Naive B cell (primary cell): ENCODE measurements around the gene LMX1B. TPM values are rescaled to one million over a fixed set of nuclear protein-coding genes. Genes with fewer than 3 reads are reported as not detected.

Experiments used
- ATAC-seq, 2 donors: fragments of 150-1000 bp; cut with Tn5 transposase; 2 replicates each; pipeline ENCODE4 v1.10.0; 2021; ENCODE audit warnings: low read depth in 2 of 2, mild to moderate bottlenecking in 2 of 2, moderate library complexity in 2 of 2
- DNase-seq: peaks from one replicate; pipeline ENCODE4 v3.0.0; 2022
- H3K27ac Mint-ChIP-seq, 6 donors: one replicate each; pipeline ENCODE4 v1.8.0; 2020 to 2022; ENCODE audit warnings: mild to moderate bottlenecking in 6 of 6, mixed read lengths in 6 of 6, moderate library complexity in 5 of 6, inconsistent platforms in 2 of 6
- H3K27me3 Mint-ChIP-seq, 3 donors: one replicate each; pipeline ENCODE4 v1.8.0; 2021 to 2022; ENCODE audit warnings: mixed read lengths in 3 of 3, mild to moderate bottlenecking in 1 of 3
- H3K36me3 Mint-ChIP-seq, 2 donors: one replicate each; pipeline ENCODE4 v1.8.0; 2020 to 2022; ENCODE audit warnings: mixed read lengths in 2 of 2, inconsistent platforms in 1 of 2, mild to moderate bottlenecking in 1 of 2
- H3K4me1 Mint-ChIP-seq, 3 donors: one replicate each; pipeline ENCODE4 v1.8.0; 2020 to 2022; ENCODE audit warnings: mixed read lengths in 3 of 3, inconsistent platforms in 1 of 3, mild to moderate bottlenecking in 1 of 3, moderate library complexity in 1 of 3
- H3K4me3 Mint-ChIP-seq, 8 donors: one replicate each; pipeline ENCODE4 v1.8.0; 2020 to 2022; ENCODE audit warnings: mild to moderate bottlenecking in 8 of 8, mixed read lengths in 8 of 8, moderate library complexity in 8 of 8, inconsistent platforms in 2 of 8
- H3K9me3 Mint-ChIP-seq, 7 donors: one replicate each; pipeline ENCODE4 v1.8.0; 2020 to 2022; ENCODE audit warnings: mixed read lengths in 7 of 7, mild to moderate bottlenecking in 5 of 7, inconsistent platforms in 2 of 7, moderate library complexity in 1 of 7
- polyA plus RNA-seq, 6 donors: library from polyadenylated mRNA; unstranded; fragments of 300-500 nt; fragmentation: Illumina TruSeq; gene quantifications; one replicate each; pipeline ENCODE4 v1.2.3, GENCODE V29; 2021; ENCODE audit warnings: low read depth in 6 of 6

Gene LMX1B
- polyA plus RNA-seq, 6 donors from 2014 or later: not detected

- Mint-ChIP-seq H3K4me1 (peaks cover 8 to 35% (median 26%) of the 10 kb centered on the region in 3 donors), H3K27me3 (peaks cover 68 to 98% (median 82%) of the 10 kb centered on the region in 3 donors), H3K9me3 (no peaks in the 10 kb centered on the region), H3K27ac (no peak overlapping the region), H3K4me3 (peak overlapping the region in 2 of 8 donors; percentile 81 to 89), H3K36me3 (no peaks in the 10 kb centered on the region)
- no peak for DNase-seq
- no peak for ATAC-seq
Observed at GRCh38 chr9:126624479-126624826, 10.7 kb downstream of the LMX1B start.

GRCh38 chr9:126624912-126625311 lies 11.2 kb downstream of the LMX1B start:
- Mint-ChIP-seq H3K4me1 (peaks cover 8 to 35% (median 25%) of the 10 kb centered on the region in 3 donors), H3K4me3 (peak overlapping the region; percentile 48 to 92 (median 82)), H3K36me3 (no peaks in the 10 kb centered on the region), H3K27ac (peak overlapping the region in 2 of 6 donors; percentile 24 to 68), H3K27me3 (peaks cover 67 to 98% (median 81%) of the 10 kb centered on the region in 3 donors), H3K9me3 (no peaks in the 10 kb centered on the region)
- ATAC-seq: no peak
- DNase-seq: no peak

- Mint-ChIP-seq H3K9me3 (no peaks in the 10 kb centered on the region), H3K27ac (peak overlapping the region in 2 of 6 donors; percentile 24 to 68), H3K4me3 (peak overlapping the region; percentile 73 to 92 (median 88)), H3K4me1 (peaks cover 8 to 34% (median 29%) of the 10 kb centered on the region in 3 donors), H3K27me3 (peaks cover 64 to 98% (median 81%) of the 10 kb centered on the region in 3 donors), H3K36me3 (no peaks in the 10 kb centered on the region)
- no peak for DNase-seq
- peak; percentile 12 to 22 for ATAC-seq
Observed at GRCh38 chr9:126625329-126626126, 11.8 kb downstream of the LMX1B start.

GRCh38 chr9:126626127-126626925 lies 12.6 kb downstream of the LMX1B start:
- Mint-ChIP-seq H3K36me3 (no peaks in the 10 kb centered on the region), H3K9me3 (no peaks in the 10 kb centered on the region), H3K4me1 (peaks cover 8 to 30% (median 29%) of the 10 kb centered on the region in 3 donors), H3K27me3 (peaks cover 58 to 96% (median 79%) of the 10 kb centered on the region in 3 donors), H3K4me3 (peak overlapping the region; percentile 73 to 92 (median 88)), H3K27ac (peak overlapping the region in 2 of 6 donors; percentile 22 to 68)
- ATAC-seq (peak in 1 of 2 donors; percentile 27), DNase-seq (no peak)

- Mint-ChIP-seq H3K9me3 (no peaks in the 10 kb centered on the region), H3K27me3 (peaks cover 56 to 95% (median 79%) of the 10 kb centered on the region in 3 donors), H3K27ac (no peak overlapping the region), H3K36me3 (no peaks in the 10 kb centered on the region), H3K4me1 (peaks cover 8 to 30% (median 29%) of the 10 kb centered on the region in 3 donors), H3K4me3 (peak overlapping the region in 6 of 8 donors; percentile 66 to 91 (median 88))
- DNase-seq (no peak), ATAC-seq (no peak)
Observed at GRCh38 chr9:126626926-126627233, 13.2 kb downstream of the LMX1B start.

- Mint-ChIP-seq H3K9me3 (no peaks in the 10 kb centered on the region), H3K27me3 (peaks cover 57 to 95% (median 79%) of the 10 kb centered on the region in 3 donors), H3K4me3 (peak overlapping the region in 3 of 8 donors; percentile 29 to 51 (median 33)), H3K36me3 (no peaks in the 10 kb centered on the region), H3K27ac (no peak overlapping the region), H3K4me1 (peaks cover 8 to 30% (median 29%) of the 10 kb centered on the region in 3 donors)
- ATAC-seq (no peak), DNase-seq (no peak)
Observed at GRCh38 chr9:126628146-126628545, 14.4 kb downstream of the LMX1B start.

DNA sequence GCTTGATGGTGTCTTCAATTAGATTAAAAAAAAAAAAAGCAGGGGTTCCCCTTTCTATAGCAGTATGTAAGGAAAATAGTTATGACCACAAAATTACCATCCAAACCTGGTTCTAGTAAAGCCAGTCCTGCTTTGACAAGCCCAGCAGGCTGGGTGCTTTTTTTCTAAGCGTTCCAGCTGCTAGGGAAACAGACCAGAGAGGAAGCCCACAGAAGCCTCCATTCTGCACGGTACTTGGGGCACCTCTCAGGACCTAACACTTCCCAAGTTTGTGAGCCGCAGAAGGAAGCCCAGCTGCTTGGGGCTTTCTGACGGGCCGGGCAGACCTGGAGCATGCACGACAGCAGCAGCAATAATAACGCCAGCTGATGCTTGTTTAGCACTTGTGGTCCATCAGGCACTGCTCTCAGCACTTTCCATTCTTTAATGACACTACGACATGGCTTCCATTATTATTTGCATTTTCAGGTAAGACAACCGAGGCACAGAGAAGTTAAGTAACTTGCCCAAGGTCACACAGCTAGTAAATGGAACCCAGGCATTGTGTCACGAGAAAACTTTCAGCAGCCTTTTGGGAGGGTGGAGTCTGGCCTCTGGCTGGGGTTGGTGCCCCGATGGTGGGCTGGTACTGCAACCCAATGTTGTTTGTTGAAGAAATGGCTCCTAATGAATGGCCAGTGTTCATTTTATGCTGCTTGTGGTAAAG lies 15.4 kb downstream of the LMX1B start:
- Mint-ChIP-seq H3K36me3 (no peaks in the 10 kb centered on the region), H3K4me3 (peak overlapping the region in 3 of 8 donors; percentile 10 to 37 (median 33)), H3K27ac (no peak overlapping the region), H3K27me3 (peaks cover 63 to 95% (median 89%) of the 10 kb centered on the region in 3 donors), H3K4me1 (peaks cover 8 to 29% (median 25%) of the 10 kb centered on the region in 3 donors), H3K9me3 (no peaks in the 10 kb centered on the region)
- no peak for ATAC-seq
- no peak for DNase-seq

DNA sequence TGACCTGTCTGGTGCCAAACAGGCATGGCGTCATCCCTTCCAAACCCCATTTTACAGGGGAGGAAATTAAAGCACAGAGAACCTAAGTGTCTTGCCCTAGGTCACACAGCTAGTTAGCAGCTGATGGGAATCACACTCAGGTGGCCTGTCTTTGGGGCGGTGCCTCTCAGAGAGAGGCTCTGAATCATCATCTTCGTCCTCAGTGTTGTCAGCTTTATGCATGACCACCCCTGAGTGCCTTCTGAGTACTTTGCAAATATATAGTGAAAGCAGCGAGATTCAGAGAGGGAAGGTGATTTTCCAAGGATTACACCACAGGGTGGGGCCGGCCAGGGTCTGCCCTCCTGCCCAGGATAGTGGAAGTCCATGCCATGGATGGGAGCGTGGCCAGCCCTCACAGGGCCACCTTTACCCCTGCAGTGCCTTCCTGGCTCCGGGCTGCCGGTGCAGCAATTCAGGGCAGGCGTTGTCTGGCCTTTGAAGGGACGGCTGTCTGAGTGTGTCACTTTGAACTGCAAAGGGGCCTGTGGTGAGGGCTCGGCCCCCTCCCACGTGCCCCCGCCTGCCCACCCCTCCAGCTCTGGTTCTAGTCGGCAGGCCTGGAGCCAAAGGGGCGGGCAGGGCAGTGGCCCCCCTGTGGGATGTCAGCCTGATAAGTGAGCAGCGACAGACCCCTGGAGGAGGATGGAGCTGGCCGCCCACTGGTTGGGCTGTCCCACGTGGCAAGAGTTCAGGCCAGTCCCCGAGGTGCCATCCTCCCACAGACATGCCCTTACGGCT lies 16.9 kb downstream of the LMX1B start:
- Mint-ChIP-seq H3K4me3 (peak overlapping the region in 1 of 8 donors; percentile 61), H3K4me1 (peaks cover 8 to 20% (median 16%) of the 10 kb centered on the region in 3 donors), H3K9me3 (no peaks in the 10 kb centered on the region), H3K27ac (no peak overlapping the region), H3K36me3 (no peaks in the 10 kb centered on the region), H3K27me3 (peaks cover 65 to 97% (median 97%) of the 10 kb centered on the region in 3 donors)
- DNase-seq: no peak
- ATAC-seq: peak; percentile 36 to 72

DNA sequence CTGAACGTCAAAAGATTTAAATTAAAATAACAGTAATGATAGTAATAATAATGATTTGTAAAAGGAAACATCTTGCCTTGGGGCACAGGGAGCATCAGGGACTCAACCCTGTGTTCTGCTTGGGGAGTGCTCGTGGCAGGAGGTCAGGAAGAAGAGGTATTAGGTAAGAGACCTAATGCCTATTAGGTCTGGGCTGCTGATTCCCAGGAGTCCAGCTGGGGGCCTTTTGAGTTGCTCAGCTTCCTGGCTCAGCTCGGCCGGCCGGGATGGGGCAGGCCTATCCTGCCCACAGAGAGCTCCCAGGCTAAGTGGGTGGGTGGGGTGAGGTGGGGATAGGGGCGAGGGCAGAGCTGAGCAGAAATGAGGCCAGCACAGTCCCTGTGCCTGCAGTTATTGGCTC lies 17.5 kb downstream of the LMX1B start:
- DNase-seq (no peak), ATAC-seq (no peak)
- H3K9me3 Mint-ChIP-seq: no peaks in the 10 kb centered on the region
- no peaks in the 10 kb centered on the region for H3K36me3 Mint-ChIP-seq
- H3K27ac Mint-ChIP-seq: no peak overlapping the region
- peaks cover 4 to 16% (median 10%) of the 10 kb centered on the region in 3 donors for H3K4me1 Mint-ChIP-seq
- peaks cover 65 to 97% (median 95%) of the 10 kb centered on the region in 3 donors for H3K27me3 Mint-ChIP-seq
- no peak overlapping the region for H3K4me3 Mint-ChIP-seq

DNA sequence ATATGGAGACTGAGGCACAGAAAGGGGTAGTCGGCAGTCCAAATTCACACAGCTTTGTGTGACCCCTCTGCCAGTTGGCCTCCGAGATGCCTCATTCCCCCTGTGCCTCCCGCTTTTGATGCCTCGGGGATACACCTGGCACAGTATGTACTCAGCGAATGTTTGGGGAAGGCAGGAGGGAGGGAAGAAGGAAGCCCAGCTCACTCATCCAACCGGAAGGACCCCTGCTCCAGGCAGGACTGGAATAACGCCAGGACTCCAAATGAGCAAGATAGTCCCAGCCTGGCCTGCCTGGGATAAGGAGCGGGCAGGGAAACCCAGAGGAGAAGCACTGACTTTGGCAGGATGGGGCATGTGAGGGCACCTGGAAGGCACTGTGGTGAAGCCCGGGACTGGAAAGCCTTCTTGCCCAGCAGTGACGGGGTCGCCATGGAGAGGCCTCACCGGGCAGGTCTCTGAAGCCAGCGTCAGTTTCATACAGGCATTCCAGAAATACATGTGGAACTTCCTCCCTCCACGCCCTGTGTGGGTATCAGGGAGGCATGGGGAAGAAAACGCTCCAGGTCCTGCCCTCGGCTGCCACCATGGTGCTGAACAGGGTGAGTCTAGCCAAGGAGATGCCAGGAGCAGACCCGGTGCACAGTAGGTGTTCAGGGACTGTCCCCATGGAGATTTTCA lies 20.3 kb downstream of the LMX1B start:
- H3K36me3 Mint-ChIP-seq: no peaks in the 10 kb centered on the region
- H3K4me1 Mint-ChIP-seq: peaks cover 6 to 18% (median 8%) of the 10 kb centered on the region in 3 donors
- DNase-seq (no peak), ATAC-seq (no peak)
- no peak overlapping the region for H3K4me3 Mint-ChIP-seq
- H3K9me3 Mint-ChIP-seq: no peaks in the 10 kb centered on the region
- no peak overlapping the region for H3K27ac Mint-ChIP-seq
- peaks cover 59 to 93% (median 89%) of the 10 kb centered on the region in 3 donors for H3K27me3 Mint-ChIP-seq

DNA sequence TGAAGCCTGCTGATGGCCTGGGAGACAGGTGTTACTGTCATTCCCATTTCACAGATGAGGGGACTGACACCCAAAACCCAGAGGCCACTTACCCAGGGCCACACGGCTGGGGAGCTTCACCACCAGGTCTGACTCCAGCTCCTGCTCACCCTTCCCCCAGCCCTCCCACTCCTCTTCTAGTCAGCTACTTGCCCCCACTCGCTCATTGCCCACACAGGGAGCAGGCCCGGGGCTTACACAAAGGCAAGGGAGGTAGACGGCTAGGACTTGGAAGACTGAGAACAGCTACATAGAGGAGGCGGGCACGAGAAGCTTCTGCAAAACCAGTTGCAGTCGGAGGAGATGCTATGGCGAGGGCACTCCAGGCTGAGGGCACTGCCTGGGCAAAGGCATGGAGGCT lies 21.3 kb downstream of the LMX1B start:
- H3K36me3 Mint-ChIP-seq: no peaks in the 10 kb centered on the region
- DNase-seq (no peak), ATAC-seq (no peak)
- peak overlapping the region in 1 of 6 donors; percentile 28 for H3K27ac Mint-ChIP-seq
- peaks cover 6 to 11% (median 8%) of the 10 kb centered on the region in 3 donors for H3K4me1 Mint-ChIP-seq
- H3K27me3 Mint-ChIP-seq: peaks cover 56 to 95% (median 89%) of the 10 kb centered on the region in 3 donors
- H3K4me3 Mint-ChIP-seq: no peak overlapping the region
- no peaks in the 10 kb centered on the region for H3K9me3 Mint-ChIP-seq
